Activated T-cell treated with anti-CD3 and anti-CD28 coated beads for 48 hours (primary cell): ENCODE data around the gene ANKRA2.
"Not testable (repeated sequence)": the region's sequence is repeated elsewhere in the genome, so short reads cannot be mapped to it uniquely, and the experiment has no call there.

Experiments used
- DNase-seq: peaks from one replicate; pipeline ENCODE4 v3.0.0-alpha.2; 2020; ENCODE audit warnings: low read depth

The ANKRA2 gene

DNA sequence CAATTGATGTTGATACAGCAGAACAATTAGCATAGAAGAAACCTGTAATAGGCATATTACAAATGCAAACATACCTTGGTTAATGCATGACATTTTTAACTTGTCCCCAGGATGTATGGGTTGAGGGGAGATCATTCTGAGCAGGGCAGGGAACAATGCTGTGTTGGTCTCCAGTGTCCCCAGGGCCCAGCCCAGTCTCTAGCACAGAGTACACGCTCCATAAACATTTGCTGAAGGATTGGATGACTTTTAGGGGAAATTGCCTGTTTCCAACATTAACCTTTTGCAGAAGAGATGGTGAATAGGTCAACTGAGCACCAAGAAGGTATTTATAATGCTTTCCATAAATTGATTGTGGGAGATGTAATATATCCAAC lies 20.0 kb downstream of the ANKRA2 start:
- no peak for DNase-seq

DNA sequence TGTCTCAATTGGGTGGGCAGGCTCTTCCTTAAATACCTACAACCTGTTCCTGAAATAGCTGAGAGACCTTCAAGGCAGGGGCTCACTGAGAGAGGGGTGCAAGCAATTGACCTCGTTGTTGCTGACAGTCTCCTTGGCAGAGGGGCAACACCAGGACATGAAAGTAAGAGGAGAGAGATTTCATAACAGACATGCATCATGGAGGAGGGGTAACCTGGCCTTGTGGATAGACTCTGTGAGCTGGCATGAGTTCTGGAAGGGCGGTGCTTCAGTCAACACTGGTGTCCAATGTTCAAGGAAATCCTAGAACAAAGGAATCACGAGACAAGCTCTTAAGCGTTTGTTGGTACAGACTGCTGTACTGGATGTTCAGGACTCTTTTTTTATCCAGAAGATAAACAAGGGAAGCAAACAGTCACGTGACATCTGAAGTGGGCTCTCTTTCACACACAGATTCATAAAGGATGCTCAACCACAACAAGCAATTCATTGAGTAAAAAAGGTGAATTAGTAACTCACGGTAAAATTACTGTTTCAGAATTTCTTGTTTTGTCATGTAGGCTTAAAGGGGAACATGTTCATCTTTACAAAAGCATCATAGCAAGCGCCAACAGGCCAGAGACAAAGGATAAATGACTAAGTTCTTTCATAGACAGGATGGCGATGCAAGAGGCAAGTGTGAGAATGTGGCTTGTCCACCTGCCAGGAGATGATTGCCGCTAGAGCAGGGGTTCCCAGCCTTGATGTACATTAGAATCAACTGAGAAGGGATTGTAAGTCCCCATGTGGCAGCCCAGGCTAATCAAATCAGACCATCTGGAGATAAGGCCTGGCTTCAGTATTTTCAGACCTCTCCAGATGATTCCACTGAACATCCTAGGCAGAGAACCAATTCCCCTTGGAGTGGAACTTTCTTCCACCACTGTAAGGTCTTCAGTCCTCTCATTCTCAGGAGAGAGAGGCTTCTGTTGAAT lies 20.7 kb downstream of the ANKRA2 start:
- no peak for DNase-seq

DNA sequence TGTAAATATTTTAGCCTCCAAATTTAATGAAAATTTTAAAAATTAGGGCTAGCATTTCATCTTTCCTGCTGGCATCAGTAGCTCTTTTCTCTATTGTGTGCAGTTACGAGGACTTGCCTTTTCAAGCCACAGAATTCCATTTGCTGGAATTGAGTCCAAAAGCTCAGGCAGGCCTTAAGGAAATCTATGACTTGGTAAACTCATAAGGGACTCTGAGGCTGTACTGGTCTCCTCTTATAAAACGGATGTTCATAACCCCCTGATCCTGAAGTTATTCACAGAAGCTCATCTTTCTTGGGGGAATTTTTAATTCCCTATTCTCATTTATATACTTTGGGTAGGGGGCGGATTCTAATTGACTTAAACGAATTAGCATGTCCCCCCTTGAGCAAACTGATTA lies 23.4 kb downstream of the ANKRA2 start:
- no peak for DNase-seq

DNA sequence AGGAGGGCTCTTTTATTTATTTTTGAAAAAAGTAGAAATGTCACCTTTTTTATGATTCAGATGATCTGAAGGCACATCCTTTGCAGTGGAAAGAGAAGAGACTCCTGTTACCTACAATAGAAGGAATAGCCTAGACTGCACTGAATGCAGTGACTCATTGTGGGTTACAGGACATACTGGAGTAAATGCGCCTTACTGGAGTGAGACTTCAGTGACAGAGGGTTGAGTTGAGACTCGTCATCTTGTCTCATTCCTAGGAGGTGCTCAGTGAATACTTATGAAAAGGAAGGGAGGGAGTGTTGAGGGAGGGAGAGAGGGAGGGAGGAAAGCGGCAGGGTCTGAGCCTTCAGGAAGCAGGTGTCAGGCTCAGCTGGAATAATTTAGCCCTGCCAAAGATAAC lies 25.2 kb downstream of the ANKRA2 start:
- DNase-seq = no peak

DNA sequence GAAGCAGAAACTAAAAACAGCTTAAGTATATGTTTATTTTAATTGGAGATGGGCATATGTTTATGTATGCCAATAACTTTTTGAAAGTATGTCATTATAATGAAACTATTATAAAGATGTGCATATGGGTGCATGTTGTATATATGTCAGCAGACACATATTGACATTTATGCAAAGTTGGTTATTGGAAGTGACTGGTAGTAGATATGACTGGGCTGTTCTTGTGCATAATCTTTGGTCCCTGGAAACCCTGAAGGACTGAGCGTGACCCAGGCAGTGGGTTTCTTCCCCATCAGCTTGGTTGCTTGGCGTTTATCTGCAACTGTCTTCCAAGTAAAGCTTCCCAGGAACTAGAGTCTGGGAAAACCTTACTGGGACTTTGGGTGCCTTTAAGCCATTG lies 25.7 kb downstream of the ANKRA2 start:
- DNase-seq = no peak

DNA sequence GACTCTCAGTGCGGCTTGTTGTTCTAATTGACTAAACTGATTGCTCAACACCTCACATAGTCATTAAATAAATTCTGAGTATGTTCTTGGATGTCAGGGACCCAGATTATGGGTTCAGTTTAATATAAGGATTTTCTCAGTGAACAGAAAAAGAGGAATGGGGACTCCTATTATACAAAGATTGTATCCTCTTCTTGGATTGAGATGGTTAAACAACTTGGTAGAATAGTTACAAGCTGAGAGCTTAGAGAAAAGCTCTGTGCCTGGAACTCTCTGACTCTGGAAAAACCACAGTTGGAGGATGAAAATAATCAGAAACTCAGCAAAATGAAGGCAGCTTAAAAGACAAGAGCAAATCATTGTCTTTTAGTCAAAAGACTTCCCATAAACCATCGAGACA lies 30.5 kb downstream of the ANKRA2 start:
- DNase-seq = no peak

DNA sequence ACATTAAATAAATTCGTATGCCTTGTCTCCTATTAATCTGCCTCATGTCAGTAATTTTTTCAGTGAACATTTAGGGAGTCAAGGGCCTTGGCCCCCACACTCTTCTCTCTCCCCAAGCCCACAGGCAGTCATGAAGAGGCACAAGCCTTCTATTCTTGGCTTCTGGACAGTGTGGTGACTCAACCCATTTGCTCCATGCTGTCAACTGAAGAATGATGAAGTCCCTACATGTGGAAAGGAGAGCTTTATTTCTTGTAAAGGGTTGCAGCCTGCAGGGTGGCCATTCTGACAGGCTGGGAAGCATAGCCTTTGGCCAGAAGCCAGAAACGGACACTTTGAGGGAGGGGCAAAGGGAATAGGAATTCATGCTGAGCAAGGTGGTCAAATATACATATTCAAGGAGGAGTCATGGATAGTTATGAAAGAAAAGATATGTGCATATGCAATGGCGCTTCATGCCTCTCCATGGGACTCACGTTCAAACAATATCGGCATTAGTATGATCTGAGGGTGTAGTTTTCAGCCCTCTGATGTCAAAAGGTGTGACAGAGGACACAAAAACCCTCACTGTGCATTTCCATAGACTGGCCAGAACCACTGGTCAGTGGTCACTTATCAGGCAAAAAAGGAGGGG lies 31.3 kb downstream of the ANKRA2 start:
- DNase-seq = no peak

DNA sequence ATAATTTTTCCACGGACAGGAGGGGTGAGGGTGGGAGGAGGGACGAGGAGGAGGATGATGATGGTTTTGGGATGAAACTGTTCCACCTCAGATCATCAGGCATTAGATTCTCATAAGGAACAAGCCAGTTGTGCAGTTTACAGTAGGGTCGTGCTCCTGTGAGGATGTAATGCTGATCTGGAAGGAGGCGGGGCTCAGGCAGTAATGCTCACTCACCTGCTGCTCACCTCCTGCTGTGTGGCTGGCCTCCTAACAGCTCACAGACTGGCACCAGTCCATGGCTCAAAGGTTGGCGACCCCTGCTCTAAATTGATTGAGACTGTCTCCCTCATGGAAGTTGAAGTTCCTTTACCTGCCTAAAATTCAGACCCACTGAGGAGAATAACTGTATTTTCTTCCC lies 33.2 kb downstream of the ANKRA2 start:
- DNase-seq = no peak

DNA sequence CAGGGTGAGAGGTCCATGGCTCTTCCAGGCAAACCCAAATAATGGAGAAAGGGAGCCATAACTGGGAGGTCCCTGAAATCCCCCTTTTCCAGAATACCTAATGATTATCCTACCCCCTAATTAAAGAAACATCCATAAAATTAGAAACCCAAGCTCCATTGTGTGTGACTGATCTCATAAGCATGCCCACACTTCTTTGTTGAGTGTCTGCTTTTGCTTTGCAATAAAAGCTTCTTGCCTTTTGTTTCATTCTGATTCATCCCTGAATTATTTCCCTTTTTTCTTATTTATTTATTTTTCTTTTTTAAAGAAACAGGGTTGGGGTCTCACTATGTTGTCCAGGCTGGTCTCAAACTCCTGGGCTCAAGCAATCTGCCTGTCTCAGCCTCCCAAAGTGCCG lies 34.1 kb downstream of the ANKRA2 start:
- no peak for DNase-seq

DNA sequence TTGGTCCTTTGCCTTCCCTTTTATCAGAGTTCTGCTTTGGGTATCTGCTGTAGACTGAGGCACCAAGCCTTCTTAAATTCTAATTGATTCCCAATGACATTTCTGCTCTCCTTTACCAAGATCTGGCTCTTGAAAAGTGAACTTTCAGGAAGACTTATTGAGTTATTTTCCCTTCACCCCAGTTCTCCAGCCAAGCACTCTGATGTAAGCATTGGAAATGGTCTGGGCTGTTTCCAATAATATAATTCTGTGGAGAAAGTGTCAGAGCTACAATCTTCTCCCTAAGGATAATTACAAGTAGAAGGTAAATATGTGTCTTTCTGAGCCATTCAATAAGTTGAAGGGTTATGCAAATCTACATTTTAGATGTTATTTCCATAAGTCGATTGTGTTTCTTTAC lies 36.4 kb downstream of the ANKRA2 start:
- no peak for DNase-seq

DNA sequence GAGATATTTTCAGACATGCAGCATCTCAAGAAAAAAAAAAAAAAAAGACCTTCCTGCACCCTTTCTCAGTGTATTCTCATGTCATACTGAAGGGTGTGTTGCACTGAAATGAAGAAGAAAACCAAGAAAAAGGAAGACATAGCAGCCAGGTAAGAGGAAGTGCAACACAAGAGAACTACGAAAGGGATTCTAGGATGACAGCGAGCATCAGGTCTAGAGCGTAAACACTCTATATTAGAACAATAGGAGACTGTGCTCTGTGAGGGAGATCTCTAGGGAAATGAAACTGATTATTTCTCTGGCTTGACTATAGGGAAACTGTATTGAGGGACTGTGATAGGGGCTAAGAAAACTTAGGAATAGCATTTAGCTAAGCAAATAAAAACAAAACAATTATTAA lies 37.2 kb downstream of the ANKRA2 start:
- DNase-seq = no peak

DNA sequence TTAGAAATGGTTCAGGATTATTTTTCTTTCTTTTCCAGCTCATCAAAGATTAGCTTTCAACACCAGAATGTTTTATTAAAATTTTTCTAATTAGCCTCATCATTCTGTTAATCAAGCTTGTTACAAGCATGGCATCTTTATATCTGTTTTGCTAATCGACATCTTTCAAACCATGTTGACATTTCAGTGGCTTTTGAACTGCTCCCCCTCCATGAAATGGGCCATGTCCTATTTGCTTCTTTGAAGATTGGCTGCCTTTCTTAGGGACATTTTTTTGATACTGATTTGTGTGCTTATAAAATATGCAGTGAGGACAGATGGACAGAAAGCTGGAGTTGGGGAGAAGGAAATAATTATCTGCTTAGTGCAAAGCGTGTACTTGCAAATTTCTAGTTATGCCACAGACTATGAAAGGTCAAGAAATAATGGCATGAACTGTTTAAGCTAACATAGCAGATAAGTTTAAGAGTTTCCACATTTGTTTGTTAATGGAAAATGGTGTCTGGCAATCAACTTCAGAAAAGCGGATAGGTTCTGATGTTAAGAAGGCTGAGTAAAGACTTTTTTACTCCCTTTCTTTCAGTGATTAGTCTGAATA lies 39.7 kb downstream of the ANKRA2 start:
- DNase-seq = no peak

DNA sequence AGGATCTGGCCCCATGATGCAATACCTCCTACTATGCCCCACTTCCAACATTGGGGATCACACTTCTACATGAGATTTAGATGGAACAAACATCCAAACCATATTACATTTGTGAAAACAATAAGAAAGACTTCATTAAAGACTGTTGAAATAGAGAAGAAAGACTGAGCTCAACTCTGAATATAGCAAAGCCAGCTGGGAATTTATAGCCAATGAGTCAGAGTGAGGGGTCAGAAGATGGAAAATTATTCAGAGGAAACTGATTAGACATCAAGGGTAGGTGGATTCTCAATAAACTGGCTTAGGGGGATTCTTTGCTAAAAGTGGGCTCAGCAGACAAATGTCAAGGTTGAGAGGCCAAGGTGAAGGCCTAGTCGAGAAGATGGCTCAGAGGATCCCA lies 41.6 kb downstream of the ANKRA2 start:
- no peak for DNase-seq

DNA sequence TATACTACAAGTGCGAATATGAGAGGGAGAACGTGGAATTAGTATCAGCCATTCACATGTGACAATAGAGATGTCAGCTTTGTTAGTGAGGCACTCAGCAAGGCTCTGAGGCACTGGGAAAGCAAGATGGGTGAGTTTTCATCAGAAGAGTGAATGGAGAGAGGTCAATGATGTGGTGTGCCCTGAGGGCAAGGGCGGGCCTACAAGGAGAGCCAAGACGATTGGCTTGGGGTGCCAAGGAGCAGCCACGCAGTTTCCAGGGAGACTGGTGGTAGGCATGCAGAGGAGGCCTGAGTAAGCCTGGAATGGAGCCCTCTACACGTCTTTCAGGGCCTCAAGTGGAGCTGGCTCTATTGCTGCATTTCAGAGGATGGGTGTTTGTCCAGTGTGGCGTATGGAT lies 42.5 kb downstream of the ANKRA2 start:
- DNase-seq = no peak

DNA sequence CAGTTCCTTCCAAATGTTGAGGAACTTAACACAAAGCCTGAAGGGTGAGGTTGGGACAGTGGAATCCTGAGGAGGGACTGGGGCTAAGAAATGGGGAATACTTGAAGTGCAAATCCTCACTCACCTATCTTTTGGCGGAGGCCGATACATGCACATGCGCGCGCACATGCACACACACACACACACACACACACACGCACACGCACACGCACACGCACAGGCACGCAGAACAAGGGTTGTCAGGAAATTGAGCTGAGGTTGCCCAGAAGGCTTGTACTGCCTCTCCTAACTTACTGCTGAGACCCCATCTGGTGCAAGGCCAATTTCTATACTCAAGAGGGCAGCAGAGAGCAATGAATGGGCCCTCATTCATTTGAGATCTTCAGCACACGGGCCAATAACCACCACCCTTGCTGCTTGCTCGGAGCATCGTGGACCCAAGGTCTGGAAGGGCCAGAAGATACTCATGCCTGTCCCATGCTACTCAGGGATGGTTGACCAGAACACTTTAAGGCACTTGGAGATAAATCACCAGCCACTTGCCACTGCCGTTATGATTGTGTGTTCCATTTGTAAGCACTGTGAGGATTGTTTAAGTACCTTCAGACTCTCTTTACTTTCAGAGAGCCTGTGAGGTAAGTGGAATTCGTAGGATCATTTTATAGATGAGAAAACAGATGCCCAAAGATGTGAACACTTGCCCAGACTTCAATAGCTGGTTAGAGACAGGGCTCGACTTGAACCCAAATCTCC lies 45.7 kb downstream of the ANKRA2 start:
- peak; percentile 54 for DNase-seq

DNA sequence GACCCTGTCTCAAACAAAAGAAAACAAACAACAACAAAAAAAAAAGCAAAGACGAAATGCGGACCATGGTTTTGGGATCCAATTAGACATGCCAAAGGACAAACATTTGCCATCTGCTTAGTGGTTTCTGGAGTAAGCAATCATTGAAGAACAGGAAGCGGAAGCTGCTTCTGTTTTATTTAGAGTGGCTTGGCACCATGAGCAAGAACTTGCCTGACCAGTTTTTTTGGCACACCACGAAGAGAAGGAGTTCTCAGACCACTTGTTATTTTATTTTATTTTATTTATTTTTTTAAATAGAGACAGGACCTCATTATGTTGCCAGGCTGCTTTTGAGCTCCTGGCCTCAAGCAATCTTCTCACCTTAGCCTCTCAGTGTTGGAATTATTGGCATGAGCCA lies 50.2 kb downstream of the ANKRA2 start:
- DNase-seq = no peak

DNA sequence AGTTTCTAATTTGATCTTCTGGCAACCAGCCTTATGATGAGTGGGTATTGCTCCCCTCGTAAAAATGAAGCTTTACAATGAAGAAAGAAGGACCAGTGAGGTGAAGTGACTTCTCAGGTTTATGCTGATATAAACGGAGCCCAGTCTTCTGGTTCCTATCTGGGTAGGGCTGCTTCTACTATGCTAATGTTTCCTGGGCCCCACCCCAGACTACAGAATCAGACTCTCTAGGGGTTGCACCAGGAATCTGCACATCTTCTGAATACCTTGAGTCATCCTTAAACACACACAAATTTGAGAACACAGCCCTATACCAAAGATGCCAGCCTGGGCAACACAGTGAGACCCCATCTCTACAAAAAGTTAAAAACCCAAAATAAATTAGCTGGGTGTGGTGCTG lies 51.0 kb downstream of the ANKRA2 start:
- no peak for DNase-seq

DNA sequence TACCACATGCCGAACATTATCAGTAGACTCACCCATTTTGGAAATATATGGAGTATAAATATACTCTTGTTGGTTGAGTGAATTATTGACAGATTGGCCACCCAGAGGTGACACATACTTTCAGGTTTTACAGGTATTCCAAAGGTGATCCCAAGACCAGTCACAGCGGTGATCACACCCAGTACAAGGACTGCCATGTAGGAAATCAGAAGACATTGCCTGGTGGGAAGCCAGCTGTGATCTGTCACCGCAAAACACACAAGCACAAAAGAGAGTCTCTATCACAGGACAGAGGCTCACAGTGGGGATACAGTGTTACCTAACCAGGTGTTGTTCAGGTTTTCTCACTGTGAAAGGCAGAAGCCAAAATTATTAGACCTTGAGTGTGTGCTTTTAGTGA lies 51.4 kb downstream of the ANKRA2 start:
- no peak for DNase-seq

DNA sequence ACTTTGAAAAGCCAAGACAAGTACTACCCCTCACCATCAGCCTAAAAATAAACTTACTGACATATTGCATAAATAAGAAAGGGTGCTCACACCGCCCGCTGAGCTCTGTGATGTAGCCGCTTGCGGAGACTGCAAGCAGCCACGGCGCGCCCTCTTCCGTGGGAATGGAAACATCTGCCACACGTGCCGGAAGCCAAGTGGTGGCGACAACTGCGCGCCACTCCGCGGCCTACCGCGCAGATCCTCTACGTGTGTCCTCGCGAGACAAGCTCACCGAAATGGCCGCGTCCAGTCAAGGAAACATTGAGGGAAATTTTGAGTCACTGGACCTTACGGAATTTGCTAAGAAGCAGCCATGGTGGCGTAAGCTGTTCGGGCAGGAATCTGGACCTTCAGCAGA lies 56.9 kb downstream of the ANKRA2 start:
- not testable (repeated sequence) for DNase-seq

DNA sequence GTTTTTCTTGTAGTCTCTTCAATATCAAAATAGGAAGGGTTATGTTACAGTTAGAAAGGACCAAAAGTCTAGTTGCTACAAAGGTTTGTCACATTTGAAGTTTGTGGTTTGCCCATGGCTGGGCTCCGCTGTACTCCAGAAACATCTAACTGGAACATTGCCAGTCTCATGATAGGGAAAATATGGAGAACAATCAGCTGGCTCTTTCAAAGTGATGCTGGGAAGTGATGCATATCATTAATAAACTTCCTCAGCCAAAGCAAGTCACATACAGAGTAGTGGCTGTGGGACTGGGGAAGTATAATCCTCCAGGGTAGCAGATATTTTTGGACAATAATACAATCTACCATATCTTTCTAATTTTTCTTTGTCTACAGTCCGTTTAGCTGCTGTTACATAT lies 58.4 kb downstream of the ANKRA2 start:
- DNase-seq = no peak

DNA sequence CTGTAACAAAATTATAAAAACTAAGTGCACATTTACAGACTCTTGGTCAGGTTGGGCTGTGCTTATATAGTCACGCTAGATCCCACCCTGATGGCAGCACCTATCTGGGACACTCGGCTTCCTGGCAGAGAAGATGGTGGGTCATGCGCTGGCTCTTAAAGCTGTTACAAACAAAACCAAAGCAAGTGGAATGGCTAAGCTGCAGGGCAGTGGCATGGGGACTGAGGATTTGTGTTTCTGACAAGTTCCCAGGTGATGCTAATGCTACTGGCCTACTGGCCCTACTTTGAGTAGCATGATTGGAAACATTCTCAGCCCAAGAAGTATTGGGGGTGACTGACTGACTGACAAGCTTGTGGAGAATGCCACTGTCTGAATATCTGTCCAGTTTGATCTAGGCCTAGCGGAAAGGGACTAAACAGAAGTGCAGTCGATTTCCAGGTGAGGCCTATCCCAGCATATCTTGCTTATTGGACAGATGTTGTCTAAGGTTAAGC lies 58.9 kb downstream of the ANKRA2 start:
- no peak for DNase-seq
